Muscle of leg (tissue), 11 donors: ENCODE results near the gene DPYD. TPM values are rescaled to one million over a fixed set of nuclear protein-coding genes. Genes with fewer than 3 reads are reported as not detected.
A peak's percentile ranks its signal among the peaks of the same experiment; 100 is the strongest.

Experiments
- DNase-seq: peaks from one replicate; pipeline ENCODE4 v3.0.0; 2013
- H3K27ac ChIP-seq: one replicate; pipeline ENCODE4 v1.5.1; 2013; ENCODE audit warnings: mild to moderate bottlenecking, low read length, control low read depth
- H3K27me3 ChIP-seq: one replicate; pipeline ENCODE4 v1.6.1; 2013; ENCODE audit warnings: low read length; ENCODE audit not compliant: control insufficient read depth, insufficient read depth
- H3K36me3 ChIP-seq: one replicate; pipeline ENCODE4 v1.6.1; 2013; ENCODE audit warnings: low read length; ENCODE audit not compliant: control insufficient read depth, insufficient read depth
- H3K4me1 ChIP-seq: one replicate; pipeline ENCODE4 v1.6.1; 2013; ENCODE audit warnings: low read length; ENCODE audit not compliant: control insufficient read depth, insufficient read depth
- H3K4me3 ChIP-seq: one replicate; pipeline ENCODE4 v1.5.1; 2013; ENCODE audit warnings: low read length, control low read depth
- H3K9me3 ChIP-seq: replicated peaks from 2 replicates; pipeline ENCODE4 v1.6.1; 2013; ENCODE audit warnings: low read depth, low read length; ENCODE audit not compliant: control insufficient read depth
- WGBS: methylation state at CpG from one replicate; pipeline ENCODE4 v1.1.5; 2013; ENCODE audit warnings: missing lambda C conversion rate; ENCODE audit not compliant: insufficient coverage; 5-methylcytosine and 5-hydroxymethylcytosine counted together
- polyA plus RNA-seq, 8 donors: library from polyadenylated mRNA; unstranded; fragments of 120-200 nt; gene quantifications; one replicate each; pipeline versions ENCODE4 v1.2.1 to v1.2.3, GENCODE V29; 2013; ENCODE audit warnings: inconsistent platforms in 1 of 8, low replicate concordance in 1 of 8; ENCODE audit not compliant: insufficient read length in 8 of 8, insufficient read depth in 1 of 8
- total RNA-seq: library from RNA; stranded (reverse); fragments of 120-200 nt; gene quantifications from one replicate; pipeline ENCODE4 v1.2.4, GENCODE V29; 2013

Gene DPYD
- total and polyA plus RNA-seq, 9 donors, result 7.3 to 14.7 (median 9.8) TPM

DNA sequence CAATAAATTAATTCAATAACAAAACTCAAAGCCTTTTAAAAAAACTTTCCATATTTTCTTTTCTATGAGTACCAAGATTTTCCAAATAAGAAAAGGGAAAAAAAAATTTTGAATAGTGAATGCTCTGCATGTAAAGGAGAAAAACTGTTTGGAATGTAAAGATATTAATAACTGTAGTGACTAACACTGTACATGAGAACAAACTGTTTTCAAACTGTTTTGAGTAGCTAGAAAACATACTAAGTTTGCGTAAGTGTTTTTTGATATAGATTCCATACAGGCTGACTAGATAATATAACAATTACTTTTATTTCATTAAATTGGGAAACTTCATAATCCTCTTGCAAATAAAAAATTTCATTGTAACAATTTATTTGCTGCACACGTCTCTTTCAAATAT lies 150.5 kb downstream of the DPYD start:
- Histone ChIP-seq H3K4me1 (no peaks in the 10 kb centered on the region), H3K27ac (no peak overlapping the region), H3K36me3 (no peaks in the 10 kb centered on the region), H3K27me3 (no peaks in the 10 kb centered on the region), H3K4me3 (no peak overlapping the region), H3K9me3 (peaks cover 7% of the 10 kb centered on the region)
- no CpG with 5 or more reads among the region's 2 CpGs for WGBS
- DNase-seq, result no peak

- DNase-seq, result peak; percentile 65
- H3K9me3 ChIP-seq, result no peaks in the 10 kb centered on the region
- H3K27ac ChIP-seq, result no peak overlapping the region
- no peaks in the 10 kb centered on the region for H3K4me1 ChIP-seq
- WGBS, result no CpG with 5 or more reads among the region's 4 CpGs
- no peaks in the 10 kb centered on the region for H3K27me3 ChIP-seq
- no peak overlapping the region for H3K4me3 ChIP-seq
- H3K36me3 ChIP-seq, result no peaks in the 10 kb centered on the region
Measured at GRCh38 chr1:97767381-97767780, 153.5 kb downstream of the DPYD start.

DNA sequence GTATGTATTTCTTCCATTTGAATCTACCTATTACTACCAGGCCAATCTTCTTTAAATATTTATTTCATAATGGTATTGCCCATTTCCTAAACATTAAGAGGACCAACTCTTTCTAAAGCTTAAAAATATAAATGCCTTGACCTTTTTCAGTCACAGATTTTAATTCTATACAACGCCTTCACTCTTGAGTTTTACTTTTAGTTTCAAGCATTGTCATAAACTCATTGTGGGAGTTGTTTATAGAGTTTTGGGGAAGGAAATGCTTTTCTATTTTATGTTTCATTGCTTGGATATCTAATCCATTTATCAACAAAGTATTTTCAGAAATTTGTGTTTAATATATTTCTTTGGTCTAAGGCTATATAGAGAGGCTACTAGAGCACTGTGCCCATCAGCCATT lies 155.8 kb downstream of the DPYD start:
- Histone ChIP-seq H3K9me3 (peaks cover 4% of the 10 kb centered on the region), H3K27ac (no peak overlapping the region), H3K27me3 (no peaks in the 10 kb centered on the region), H3K4me3 (no peak overlapping the region), H3K4me1 (no peaks in the 10 kb centered on the region), H3K36me3 (no peaks in the 10 kb centered on the region)
- no CpG with 5 or more reads among the region's 1 CpG for WGBS
- DNase-seq, result no peak

DNA sequence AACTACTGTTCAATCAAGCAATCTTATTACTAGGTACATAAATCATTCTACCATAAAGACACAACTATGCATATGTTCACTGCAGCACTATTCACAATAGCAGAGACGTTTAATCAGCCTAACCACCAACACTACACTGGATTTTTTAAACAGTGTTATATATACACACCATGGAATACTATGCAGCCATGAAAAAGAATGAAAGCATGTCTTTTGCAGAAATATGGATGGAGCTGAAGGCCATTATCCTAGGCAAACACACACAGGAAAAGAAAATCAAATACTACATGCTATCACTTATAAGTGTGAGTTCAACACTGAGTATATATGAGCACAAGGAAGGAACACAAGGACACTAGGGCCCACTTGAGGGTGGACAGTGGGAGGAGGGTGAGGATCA lies 159.2 kb downstream of the DPYD start:
- Histone ChIP-seq H3K4me1 (peaks cover 4% of the 10 kb centered on the region), H3K36me3 (no peaks in the 10 kb centered on the region), H3K4me3 (no peak overlapping the region), H3K27me3 (no peaks in the 10 kb centered on the region), H3K27ac (no peak overlapping the region), H3K9me3 (peaks cover 4% of the 10 kb centered on the region)
- DNase-seq, result no peak
- no CpG with 5 or more reads among the region's 1 CpG for WGBS

DNA sequence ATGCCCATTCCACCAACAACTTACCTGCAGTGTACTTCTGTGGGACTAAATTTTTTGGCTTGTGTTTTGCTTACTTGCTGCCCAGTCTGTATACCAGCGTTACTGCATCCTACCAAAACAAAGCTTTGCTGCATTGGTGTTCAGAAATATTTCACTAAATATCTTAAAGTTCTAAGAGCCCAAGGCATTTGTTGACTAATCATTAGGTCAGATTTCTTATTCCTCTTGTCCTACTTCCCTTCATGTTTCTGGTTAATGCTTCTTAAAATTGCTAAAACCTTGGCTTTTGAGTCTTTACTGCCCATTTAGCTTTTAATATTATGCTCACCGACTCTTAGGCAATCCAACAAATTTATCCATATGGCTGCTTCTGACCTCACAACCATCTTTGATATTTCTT lies 161.8 kb downstream of the DPYD start:
- H3K36me3 ChIP-seq, result no peaks in the 10 kb centered on the region
- H3K9me3 ChIP-seq, result peaks cover 4% of the 10 kb centered on the region
- H3K4me3 ChIP-seq, result no peak overlapping the region
- H3K4me1 ChIP-seq, result peaks cover 4% of the 10 kb centered on the region
- no peaks in the 10 kb centered on the region for H3K27me3 ChIP-seq
- peak overlapping the region; percentile 1 for H3K27ac ChIP-seq
- peak; percentile 21 for DNase-seq
- 33% methylated on average over 2 of the region's 2 CpGs for WGBS

- Histone ChIP-seq H3K27me3 (no peaks in the 10 kb centered on the region), H3K9me3 (peaks cover 4% of the 10 kb centered on the region), H3K4me1 (peaks cover 4% of the 10 kb centered on the region), H3K36me3 (no peaks in the 10 kb centered on the region), H3K4me3 (no peak overlapping the region), H3K27ac (peak overlapping the region; percentile 1)
- no CpG with 5 or more reads among the region's 1 CpG for WGBS
- peak; percentile 91 for DNase-seq
Measured at GRCh38 chr1:97758541-97759057, 162.2 kb downstream of the DPYD start.

GRCh38 chr1:97745912-97746311 lies 174.9 kb downstream of the DPYD start:
- H3K4me1 ChIP-seq, result no peaks in the 10 kb centered on the region
- H3K9me3 ChIP-seq, result no peaks in the 10 kb centered on the region
- no peak for DNase-seq
- no peaks in the 10 kb centered on the region for H3K36me3 ChIP-seq
- H3K4me3 ChIP-seq, result no peak overlapping the region
- H3K27me3 ChIP-seq, result no peaks in the 10 kb centered on the region
- H3K27ac ChIP-seq, result no peak overlapping the region

- Histone ChIP-seq H3K9me3 (no peaks in the 10 kb centered on the region), H3K4me3 (no peak overlapping the region), H3K4me1 (no peaks in the 10 kb centered on the region), H3K27me3 (no peaks in the 10 kb centered on the region), H3K36me3 (no peaks in the 10 kb centered on the region), H3K27ac (no peak overlapping the region)
- DNase-seq, result no peak
Measured at GRCh38 chr1:97744977-97745376, 175.9 kb downstream of the DPYD start.

GRCh38 chr1:97743129-97743528 lies 177.7 kb downstream of the DPYD start:
- H3K27ac ChIP-seq, result no peak overlapping the region
- DNase-seq, result no peak
- no peak overlapping the region for H3K4me3 ChIP-seq
- H3K27me3 ChIP-seq, result no peaks in the 10 kb centered on the region
- H3K9me3 ChIP-seq, result no peaks in the 10 kb centered on the region
- no CpG with 5 or more reads among the region's 3 CpGs for WGBS
- no peaks in the 10 kb centered on the region for H3K4me1 ChIP-seq
- no peaks in the 10 kb centered on the region for H3K36me3 ChIP-seq

DNA sequence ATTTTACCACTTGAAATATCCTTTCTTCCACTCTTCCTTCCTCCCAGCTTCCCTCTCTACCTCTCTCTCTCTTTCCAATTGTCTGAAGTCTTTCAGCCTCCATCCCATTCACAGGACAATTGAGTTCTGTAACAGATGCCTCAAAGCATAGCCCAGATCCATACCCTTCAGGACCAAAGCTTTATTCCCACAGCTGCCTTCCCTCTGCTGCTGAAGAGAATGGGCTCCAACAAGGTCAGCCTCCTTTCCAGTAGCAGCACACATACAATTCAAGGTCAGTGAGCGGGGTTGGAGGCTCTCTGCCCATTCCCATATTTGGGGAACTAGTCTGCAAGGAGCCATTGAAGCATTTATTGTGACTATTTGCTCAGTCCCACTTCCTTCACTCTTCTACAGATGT lies 179.9 kb downstream of the DPYD start:
- no peaks in the 10 kb centered on the region for H3K36me3 ChIP-seq
- no peaks in the 10 kb centered on the region for H3K27me3 ChIP-seq
- H3K9me3 ChIP-seq, result no peaks in the 10 kb centered on the region
- DNase-seq, result no peak
- no peak overlapping the region for H3K4me3 ChIP-seq
- no peaks in the 10 kb centered on the region for H3K4me1 ChIP-seq
- H3K27ac ChIP-seq, result no peak overlapping the region
- whole genome bisulfite sequencing, result 83% methylated on average over 1 of the region's 1 CpG

DNA sequence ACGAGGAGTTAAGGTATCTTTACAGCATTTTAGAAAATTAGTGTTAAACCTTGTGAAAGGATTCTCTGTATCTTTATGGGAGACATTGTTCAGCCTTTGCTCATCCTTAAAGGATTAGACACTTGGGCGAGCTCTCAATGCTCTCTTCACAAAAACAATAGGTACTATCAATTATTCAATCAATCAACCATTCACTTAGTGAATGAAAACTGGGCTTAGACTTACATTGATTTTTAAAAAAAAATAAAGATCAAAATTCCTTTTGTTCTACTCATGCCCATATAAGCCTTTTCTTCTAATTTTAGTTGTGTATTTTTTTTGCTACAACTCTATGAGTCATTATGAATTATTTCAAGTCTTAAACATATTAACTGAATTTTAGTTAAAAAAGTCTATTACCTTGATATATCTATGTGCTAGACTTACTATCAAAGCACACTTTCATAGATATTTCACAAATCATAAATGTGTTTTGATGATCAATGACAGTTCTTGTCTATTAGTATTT lies 181.2 kb downstream of the DPYD start:
- Histone ChIP-seq H3K4me1 (no peaks in the 10 kb centered on the region), H3K36me3 (no peaks in the 10 kb centered on the region)
- WGBS, result no CpG with 5 or more reads among the region's 2 CpGs

More for the DNA sequence above, 181.2 kb downstream of the DPYD start:
- DNase-seq, result no peak
- Histone ChIP-seq H3K9me3 (no peaks in the 10 kb centered on the region), H3K27me3 (no peaks in the 10 kb centered on the region), H3K27ac (no peak overlapping the region), H3K4me3 (no peak overlapping the region)
